GM12878 (cell line): Measurements from ENCODE around the gene IRAK4. TPM values are rescaled to one million over a fixed set of nuclear protein-coding genes. Genes with fewer than 3 reads are reported as not detected.

Experiments
- ATAC-seq: fragments of 200-7000 bp; cut with Tn5 transposase; 3 replicates; pipeline ENCODE4 v1.9.1; 2020; ENCODE audit warnings: mild to moderate bottlenecking, moderate library complexity
- BruUV-seq: library from RNA; stranded (reverse); fragments of 400-500 nt; replicated peaks from 2 replicates; lab custom pipeline; 2021; lab: Mats Ljungman, UMichigan
- CTCF ChIA-PET: fragments of 300-600 bp; sonication (Branson Sonifier 250); formaldehyde crosslinking; extraction: SDS; loops from one replicate; lab custom pipeline; 2021; ENCODE audit warnings: inconsistent platforms; lab: Yijun Ruan, JAX
- POLR2A ChIA-PET: fragments of 350-600 bp; formaldehyde crosslinking; extraction: SDS; loops from one replicate; lab custom pipeline; 2021; ENCODE audit warnings: inconsistent platforms; lab: Charles Lee
- RAD21 ChIA-PET: fragments of 300-600 bp; sonication (Branson Sonifier 250); formaldehyde crosslinking; loops from one replicate; lab custom pipeline; 2023; ENCODE audit warnings: antibody characterized with exemption; ENCODE audit not compliant: unreplicated experiment; lab: Charles Lee
- SMC1A ChIA-PET: fragments of 300-600 bp; sonication (Branson Sonifier 250); formaldehyde crosslinking; loops from one replicate; lab custom pipeline; 2023; ENCODE audit not compliant: unreplicated experiment, uncharacterized antibody; lab: Charles Lee
- DNase-seq: peaks from one replicate; pipeline ENCODE4 v3.0.0-alpha.2; 2011; ENCODE audit warnings: low read depth, low spot score
- FAIRE-seq: peaks from 3 replicates; lab custom pipeline; 2011; peaks lifted over from hg19 to GRCh38; lab: Jason Lieb, UNC
- H2AFZ ChIP-seq: 2 replicates; pipeline ENCODE4 v1.6.0; 2011; ENCODE audit warnings: low read depth, low read length, control low read depth; ENCODE audit not compliant: control insufficient read depth
- H3K27ac ChIP-seq: 2 replicates; pipeline ENCODE4 v1.5.1; 2011; ENCODE audit warnings: control low read depth; ENCODE audit not compliant: control insufficient read depth, insufficient read depth
- H3K27me3 ChIP-seq, 2 experiments: replicated peaks in 1 of 2; 2 replicates each; pipeline versions ENCODE4 v1.6.0 to v1.6.1; 2011; ENCODE audit warnings: low read length in 1 of 2; ENCODE audit not compliant: control insufficient read depth in 2 of 2, insufficient read depth in 2 of 2
- H3K36me3 ChIP-seq, 2 experiments: 2 replicates each; pipeline ENCODE4 v1.5.1; 2011; ENCODE audit warnings: low read length in 1 of 2; ENCODE audit not compliant: control insufficient read depth in 2 of 2, insufficient read depth in 2 of 2
- H3K4me1 ChIP-seq: 2 replicates; pipeline ENCODE4 v1.6.1; 2011; ENCODE audit warnings: mild to moderate bottlenecking, low read length, moderate library complexity, mixed read lengths; ENCODE audit not compliant: control insufficient read depth, insufficient read depth
- H3K4me2 ChIP-seq: 2 replicates; pipeline ENCODE4 v1.6.0; 2011; ENCODE audit warnings: control low read depth; ENCODE audit not compliant: control insufficient read depth, insufficient read depth
- H3K4me3 ChIP-seq: fragments of 200-600 bp; sonication (generic); 2 replicates; pipeline ENCODE4 v1.5.1; 2016
- H3K79me2 ChIP-seq: 2 replicates; pipeline ENCODE4 v1.6.0; 2011; ENCODE audit warnings: low read length; ENCODE audit not compliant: control insufficient read depth, insufficient read depth
- H3K9ac ChIP-seq: 2 replicates; pipeline ENCODE4 v1.8.0; 2011; ENCODE audit warnings: low read length, control low read depth, mixed read lengths; ENCODE audit not compliant: control insufficient read depth, insufficient read depth
- H3K9me3 ChIP-seq: replicated peaks from 3 replicates; pipeline ENCODE4 v1.5.1; 2011; ENCODE audit warnings: mild to moderate bottlenecking, low read length; ENCODE audit not compliant: control insufficient read depth, insufficient read depth
- H4K20me1 ChIP-seq: 2 replicates; pipeline ENCODE4 v1.6.0; 2011; ENCODE audit not compliant: control insufficient read depth, insufficient read depth
- BCL3 ChIP-seq: IDR thresholded peaks from 2 replicates; pipeline ENCODE4 v1.6.1; 2011; ENCODE audit warnings: borderline replicate concordance, low read depth, mild to moderate bottlenecking, moderate library complexity, low read length; ENCODE audit not compliant: insufficient read depth, poor library complexity, severe bottlenecking
- BMI1 ChIP-seq: fragments of 450-650 bp; IDR thresholded peaks from 2 replicates; pipeline ENCODE4 v1.6.1; 2016; ENCODE audit warnings: mild to moderate bottlenecking, moderate library complexity, borderline replicate concordance
- CHD2 ChIP-seq: IDR thresholded peaks from 2 replicates; pipeline ENCODE4 v1.6.1; 2011; ENCODE audit warnings: low read depth, low read length, improper control_type of control experiment, borderline replicate concordance
- CREB1 ChIP-seq: IDR thresholded peaks from 2 replicates; pipeline ENCODE4 v1.6.1; 2012; ENCODE audit warnings: low read depth, mild to moderate bottlenecking, inconsistent platforms
- CUX1 ChIP-seq: IDR thresholded peaks from 2 replicates; pipeline ENCODE4 v1.6.1; 2012; ENCODE audit warnings: improper control_type of control experiment, low read depth, low read length; ENCODE audit not compliant: insufficient replicate concordance
- HCFC1 ChIP-seq: fragments of 150-350 bp; IDR thresholded peaks from 2 replicates; pipeline ENCODE4 v1.6.1; 2014; ENCODE audit warnings: low read length
- KLF5 ChIP-seq: fragments of 450-650 bp; IDR thresholded peaks from 2 replicates; pipeline ENCODE4 v1.6.1; 2014; ENCODE audit warnings: mild to moderate bottlenecking; ENCODE audit not compliant: partially characterized antibody
- NRF1 ChIP-seq: conservative IDR thresholded peaks from 2 replicates; pipeline ENCODE4 v1.6.1; 2011; ENCODE audit warnings: mild to moderate bottlenecking, low read depth, low read length, improper control_type of control experiment
- PKNOX1 ChIP-seq: fragments of 450-650 bp; IDR thresholded peaks from 2 replicates; pipeline ENCODE4 v1.6.1; 2016; ENCODE audit warnings: mild to moderate bottlenecking
- RELB ChIP-seq: fragments of 450-650 bp; IDR thresholded peaks from 2 replicates; pipeline ENCODE4 v1.6.1; 2017; ENCODE audit warnings: low read depth, mild to moderate bottlenecking, moderate library complexity
- RFX5 ChIP-seq: IDR thresholded peaks from 2 replicates; pipeline ENCODE4 v1.6.1; 2011; ENCODE audit warnings: low read depth, low read length, improper control_type of control experiment
- WGBS: methylation state at CpG from one replicate; pipeline ENCODE4 v1.1.6; 2016; ENCODE audit warnings: low lambda C conversion rate; ENCODE audit not compliant: insufficient replicate concordance, insufficient coverage; ENCODE audit errors: missing lambda C conversion rate; 5-methylcytosine and 5-hydroxymethylcytosine counted together
- in situ Hi-C: fragments of 300-500 bp; cut with MboI; formaldehyde crosslinking; loops from 9 replicates; pipeline ENCODE4 v1.14.3; 2018; ENCODE audit warnings: mixed read lengths
- intact Hi-C: fragments of 100-400 bp; cut with micrococcal nuclease; formaldehyde crosslinking; loops from one replicate; pipeline ENCODE4 v1.14.2; 2022; ENCODE audit not compliant: unreplicated experiment
- polyA plus RNA-seq, 11 experiments: library from polyadenylated mRNA; depleted of rRNA in 4 of 11; unstranded in 6 of 11; stranded (reverse) in 5 of 11; fragments of >200 nt; fragmentation: Nextera tagmentation in 4 of 11; fragmentation: Illumina TruSeq in 1 of 11; extraction: Ambion mirVana in 4 of 11; extraction: Trizol in 1 of 11; gene quantifications; 1 replicate in 1 of 11; 2 replicates in 10 of 11; pipeline versions ENCODE4 v1.2.1 to v1.2.3, GENCODE V29; 2011 to 2016; ENCODE audit warnings: inconsistent platforms in 2 of 11, missing spikeins in 2 of 11, low read depth in 1 of 11
- total RNA-seq, 4 experiments: library from RNA; depleted of rRNA in 3 of 4; stranded (reverse); fragments of >200 nt in 3 of 4; fragmentation: Illumina TruSeq in 1 of 4; extraction: Trizol in 1 of 4; gene quantifications; 2 replicates each; pipeline versions ENCODE4 v1.2.1 to v1.2.3, GENCODE V29; 2013 to 2021

The IRAK4 gene
- total and polyA plus RNA-seq, 10 of the 15 experiments (the other 5 are each of a cell fraction or from before 2014, with no cell fraction given) = 7.9 to 46.8 (median 20.9) TPM

- Histone ChIP-seq H3K79me2 (no peaks in the 10 kb centered on the region), H3K4me1 (no peaks in the 10 kb centered on the region), H3K4me3 (no peak overlapping the region), H2AFZ (no peak overlapping the region), H3K9me3 (no peaks in the 10 kb centered on the region), H3K36me3 (no peaks in the 10 kb centered on the region; a peak in 2 of 4 replicates), H3K9ac (no peak overlapping the region), H3K27me3 (no peaks in the 10 kb centered on the region), H4K20me1 (no peaks in the 10 kb centered on the region), H3K27ac (no peak overlapping the region), H3K4me2 (no peak overlapping the region)
- intact Hi-C loops = no loop called here
- POLR2A ChIA-PET = no interaction called here
- RAD21 ChIA-PET = no interaction called here
- FAIRE-seq (no peak), ATAC-seq (no peak), DNase-seq (no peak)
- in situ Hi-C loops = no loop called here
- no TSS peak for BruUV-seq
- 88% methylated on average over 4 of the region's 4 CpGs for WGBS
- CTCF ChIA-PET = interaction anchor here (1.3 to 2.7 kb wide), 3 partner anchors 146 to 286 kb away, joined by 3 to 9 read pairs (median 4); no protein-coding TSS in a partner anchor
- SMC1A ChIA-PET = interaction anchor here (1.0 kb wide), 1 partner anchor 152 kb away, joined by 4 read pairs; no protein-coding TSS in a partner anchor
- no peak for TF ChIP-seq HCFC1
- TF ChIP-seq BMI1 = no peak
- TF ChIP-seq CUX1 = no peak
- TF ChIP-seq RFX5 = no peak
- TF ChIP-seq CHD2 = no peak
- no peak for TF ChIP-seq RELB
- TF ChIP-seq KLF5 = no peak
- TF ChIP-seq BCL3 = no peak
- TF ChIP-seq PKNOX1 = no peak
- TF ChIP-seq CREB1 = no peak
- no peak for TF ChIP-seq NRF1
These were observed 28.5 kb upstream of the IRAK4 start for GRCh38 chr12:43730283-43730682.
